Measurements from ENCODE around the gene TUBA1C. TPM values are rescaled to one million over a fixed set of nuclear protein-coding genes. Genes with fewer than 3 reads are reported as not detected.
"Not testable (repeated sequence)": the region's sequence is repeated elsewhere in the genome, so short reads cannot be mapped to it uniquely, and the experiment has no call there.

The TUBA1C gene
- total RNA-seq, 1 experiment from 2014 or later = 660 TPM

GRCh38 chr12:49314811-49315210 is 49.9 kb downstream of the TUBA1C start:
- Mint-ChIP-seq H3K36me3 (ENCODE audit: insufficient read depth in 1 of 3, low read depth in 3 of 3) (no peaks in the 10 kb centered on the region), H3K9me3 (no peaks in the 10 kb centered on the region), H3K4me3 (no peak overlapping the region), H3K27me3 (ENCODE audit: low read depth) (peaks cover 35% of the 10 kb centered on the region), H3K4me1 (no peaks in the 10 kb centered on the region), H3K27ac (no peak overlapping the region; a peak in 1 of 7 replicates)
- no peak overlapping the region for H2BK20ac ChIP-seq (ENCODE audit: low read depth, low read length, poor library complexity, severe bottlenecking)
- no peak overlapping the region for H2AK5ac ChIP-seq (ENCODE audit: insufficient read length, low read length)
- no peak overlapping the region for H3K4ac ChIP-seq (ENCODE audit: low read depth, low read length)
- no peaks in the 10 kb centered on the region for H3K4me1 ChIP-seq (ENCODE audit: insufficient read depth, low read length)
- no peak overlapping the region for H2BK120ac ChIP-seq (ENCODE audit: low read depth, low read length, poor library complexity, severe bottlenecking)
- no peak overlapping the region for H4K91ac ChIP-seq (ENCODE audit: insufficient read length, low read depth, low read length)
- H3K27ac ChIP-seq (ENCODE audit: insufficient read length, low read depth, low read length) = no peak overlapping the region
- WGBS (ENCODE audit: extremely low coverage, insufficient read length, low lambda C conversion rate) = no CpG with 5 or more reads among the region's 1 CpG
- H3K14ac ChIP-seq (ENCODE audit: insufficient read depth, low read length) = no peak overlapping the region
- no peaks in the 10 kb centered on the region for H3K79me1 ChIP-seq (ENCODE audit: insufficient read depth, low read depth, low read length, poor library complexity, severe bottlenecking)
- no peak overlapping the region for H3K23ac ChIP-seq (ENCODE audit: insufficient read length, low read depth, low read length)
- no peak overlapping the region for H2AFZ ChIP-seq (ENCODE audit: low read length)
- H3K23me2 ChIP-seq (ENCODE audit: insufficient read length, low read depth, low read length, poor library complexity, severe bottlenecking) = no peaks in the 10 kb centered on the region
- TF ChIP-seq CTCF (conservative IDR thresholded peaks at IDR 0.05) = no peak
- H3K4me2 ChIP-seq (ENCODE audit: insufficient read depth, insufficient read length, low read length) = no peak overlapping the region
- H3K9ac ChIP-seq (ENCODE audit: extremely low read depth, insufficient read length, low read length) = no peak overlapping the region
- no peak overlapping the region for H3K56ac ChIP-seq (ENCODE audit: insufficient read length, low read depth, low read length)
- H3K18ac ChIP-seq (ENCODE audit: insufficient read length, low read depth, low read length) = no peak overlapping the region
- no peaks in the 10 kb centered on the region; the same call in 1 of the 2 replicates for H3K79me2 ChIP-seq (ENCODE audit: insufficient read depth, low read length)
- DNase-seq = no peak
- H2BK12ac ChIP-seq (ENCODE audit: insufficient read length, low read depth, low read length) = no peak overlapping the region
- no peaks in the 10 kb centered on the region for H4K20me1 ChIP-seq (ENCODE audit: control insufficient read depth, insufficient read depth, insufficient read length)
- H2BK5ac ChIP-seq (ENCODE audit: insufficient read length, low read length) = no peak overlapping the region
- H3K9me3 ChIP-seq (ENCODE audit: control insufficient read depth, low read depth, low read length) = no peaks in the 10 kb centered on the region
- no peak overlapping the region for H4K8ac ChIP-seq (replicated peaks; ENCODE audit: insufficient read length, low read depth, low read length)
- no peak overlapping the region for H3T11ph ChIP-seq (ENCODE audit: low read length)
- no peaks in the 10 kb centered on the region for H3K27me3 ChIP-seq (ENCODE audit: insufficient read depth, low read length)
- no peak overlapping the region for H2BK15ac ChIP-seq (ENCODE audit: low read depth, low read length)
- peak overlapping the region; percentile 16 for H4K5ac ChIP-seq (ENCODE audit: insufficient read length, low read depth, low read length)

- H3K9me3 Mint-ChIP-seq; H3K36me3 Mint-ChIP-seq (ENCODE audit: insufficient read depth in 1 of 3, low read depth in 3 of 3); H3K4me2 ChIP-seq (ENCODE audit: insufficient read depth, insufficient read length, low read length); H3K9ac ChIP-seq (ENCODE audit: extremely low read depth, insufficient read length, low read length); H3K79me1 ChIP-seq (ENCODE audit: insufficient read depth, low read depth, low read length, poor library complexity, severe bottlenecking); H3K9me3 ChIP-seq (ENCODE audit: control insufficient read depth, low read depth, low read length); H3K4me1 Mint-ChIP-seq; H3K27ac Mint-ChIP-seq; H2BK20ac ChIP-seq (ENCODE audit: low read depth, low read length, poor library complexity, severe bottlenecking); H2BK5ac ChIP-seq (ENCODE audit: insufficient read length, low read length); H2BK15ac ChIP-seq (ENCODE audit: low read depth, low read length); DNase-seq; H4K5ac ChIP-seq (ENCODE audit: insufficient read length, low read depth, low read length); H2BK12ac ChIP-seq (ENCODE audit: insufficient read length, low read depth, low read length); H3K27ac ChIP-seq (ENCODE audit: insufficient read length, low read depth, low read length); H3K18ac ChIP-seq (ENCODE audit: insufficient read length, low read depth, low read length); H4K8ac ChIP-seq (replicated peaks; ENCODE audit: insufficient read length, low read depth, low read length); H2BK120ac ChIP-seq (ENCODE audit: low read depth, low read length, poor library complexity, severe bottlenecking); H3K4me1 ChIP-seq (ENCODE audit: insufficient read depth, low read length); H3K56ac ChIP-seq (ENCODE audit: insufficient read length, low read depth, low read length); H2AK5ac ChIP-seq (ENCODE audit: insufficient read length, low read length); H3T11ph ChIP-seq (ENCODE audit: low read length); H2AFZ ChIP-seq (ENCODE audit: low read length); H3K14ac ChIP-seq (ENCODE audit: insufficient read depth, low read length); H3K27me3 ChIP-seq (ENCODE audit: insufficient read depth, low read length); H3K79me2 ChIP-seq (ENCODE audit: insufficient read depth, low read length); H4K91ac ChIP-seq (ENCODE audit: insufficient read length, low read depth, low read length); H3K4me3 Mint-ChIP-seq; H3K23ac ChIP-seq (ENCODE audit: insufficient read length, low read depth, low read length); H4K20me1 ChIP-seq (ENCODE audit: control insufficient read depth, insufficient read depth, insufficient read length); H3K23me2 ChIP-seq (ENCODE audit: insufficient read length, low read depth, low read length, poor library complexity, severe bottlenecking); H3K4ac ChIP-seq (ENCODE audit: low read depth, low read length): not testable (repeated sequence)
- H3K27me3 Mint-ChIP-seq (ENCODE audit: low read depth) = peaks cover 20% of the 10 kb centered on the region
- WGBS (ENCODE audit: extremely low coverage, insufficient read length, low lambda C conversion rate) = no CpG with 5 or more reads among the region's 10 CpGs
Observed at GRCh38 chr12:49317118-49317517, 52.2 kb downstream of the TUBA1C start.

Measured in H9 (cell line).